Ovary (tissue), 9 donors: ENCODE results near the gene ACLY. TPM values are rescaled to one million over a fixed set of nuclear protein-coding genes. Genes with fewer than 3 reads are reported as not detected.

Experiments
- DNase-seq, 5 donors: peaks; one replicate each; pipeline ENCODE4 v3.0.0-alpha.2; 2019 to 2020
- H3K27ac ChIP-seq, 2 donors: fragments of 200-600 bp; one replicate each; pipeline versions ENCODE4 v1.5.1 to v1.8.0; 2019 to 2022
- H3K27me3 ChIP-seq: fragments of 200-600 bp; one replicate; pipeline ENCODE4 v1.8.0; 2022
- H3K36me3 ChIP-seq: fragments of 200-600 bp; sonication (generic); one replicate; pipeline ENCODE4 v1.5.1; 2019
- H3K4me1 ChIP-seq: one replicate; pipeline ENCODE4 v1.8.1; 2013; ENCODE audit warnings: mild to moderate bottlenecking, moderate library complexity; ENCODE audit not compliant: insufficient read depth
- H3K4me3 ChIP-seq: fragments of 200-600 bp; sonication (generic); one replicate; pipeline ENCODE4 v1.5.1; 2017
- H3K9me3 ChIP-seq, 2 donors: fragments of 200-600 bp in 1 of 2; sonication (generic) in 1 of 2; one replicate each; pipeline versions ENCODE4 v1.5.1 to v1.8.1; 2013 to 2019; ENCODE audit warnings: mild to moderate bottlenecking in 1 of 2, moderate library complexity in 1 of 2
- EP300 ChIP-seq: sonication (generic); formaldehyde crosslinking; IDR thresholded peaks from one replicate; pipeline ENCODE4 v1.6.1; 2017; ENCODE audit warnings: antibody characterized with exemption
- POLR2A ChIP-seq: fragments of 450-650 bp; IDR thresholded peaks from one replicate; pipeline ENCODE4 v1.6.1; 2017; ENCODE audit warnings: antibody characterized with exemption, mild to moderate bottlenecking, moderate library complexity
- WGBS, 3 donors: extraction: QIAGEN DNeasy Blood & Tissue Kit in 1 of 3; methylation state at CpG; one replicate each; pipeline versions ENCODE4 v1.1.5 to v1.1.7; 2013 to 2017; 5-methylcytosine and 5-hydroxymethylcytosine counted together
- intact Hi-C, 4 donors: fragments of 100-400 bp; cut with DNase I; formaldehyde crosslinking; loops; one replicate each; pipeline versions ENCODE4 v1.11.0 to v1.15.1; 2022 to 2023
- polyA plus RNA-seq, 2 donors: library from polyadenylated mRNA; stranded (reverse); fragments of 200-250 nt in 1 of 2; fragments of 350-450 nt in 1 of 2; fragmentation: Illumina TruSeq in 1 of 2; extraction: RNeasy Lipid Tissue Mini Kit (QIAGEN cat#74804) in 1 of 2; gene quantifications; one replicate each; pipeline ENCODE4 v1.2.3, GENCODE V29; 2013 to 2014
- total RNA-seq, 7 donors: library from RNA; depleted of rRNA in 2 of 7; stranded (reverse); fragments of >200 nt in 2 of 7; fragmentation: NEBNext Ultra II Directional in 3 of 7; extraction: Animal tissue kit (Norgen Biotek cat#: 25700) in 3 of 7; gene quantifications; one replicate each; pipeline versions ENCODE4 v1.1.0 to v1.2.4, GENCODE V29; 2016 to 2023
- TF ChIP-seq, protein P1 (sequence below), 3 donors: fragments of 450-650 bp in 2 of 3; fragments of 200-600 bp in 1 of 3; IDR thresholded peaks; one replicate each; pipeline versions ENCODE4 v1.5.1 to v1.8.0; 2016 to 2022; ENCODE audit warnings: antibody characterized with exemption in 3 of 3, mild to moderate bottlenecking in 1 of 3
- donor health status: DM: no; HTN: no; CAD: no; lungs with moderate emphysema.
- donor health status: DM: no; HTN: no; CAD: no.
- donor health status: Bipolar disorder and iron deficiency.
- donor health status: DM: yes; HTN: yes; CAD: no.
- donor health status: DM: no; HTN: no; CAD: no.
- donor health status: DM: yes; HTN: yes; CAD: no.

ACLY gene
- total and polyA plus RNA-seq, 9 donors, result 23.6 to 119 (median 53.4) TPM

DNA sequence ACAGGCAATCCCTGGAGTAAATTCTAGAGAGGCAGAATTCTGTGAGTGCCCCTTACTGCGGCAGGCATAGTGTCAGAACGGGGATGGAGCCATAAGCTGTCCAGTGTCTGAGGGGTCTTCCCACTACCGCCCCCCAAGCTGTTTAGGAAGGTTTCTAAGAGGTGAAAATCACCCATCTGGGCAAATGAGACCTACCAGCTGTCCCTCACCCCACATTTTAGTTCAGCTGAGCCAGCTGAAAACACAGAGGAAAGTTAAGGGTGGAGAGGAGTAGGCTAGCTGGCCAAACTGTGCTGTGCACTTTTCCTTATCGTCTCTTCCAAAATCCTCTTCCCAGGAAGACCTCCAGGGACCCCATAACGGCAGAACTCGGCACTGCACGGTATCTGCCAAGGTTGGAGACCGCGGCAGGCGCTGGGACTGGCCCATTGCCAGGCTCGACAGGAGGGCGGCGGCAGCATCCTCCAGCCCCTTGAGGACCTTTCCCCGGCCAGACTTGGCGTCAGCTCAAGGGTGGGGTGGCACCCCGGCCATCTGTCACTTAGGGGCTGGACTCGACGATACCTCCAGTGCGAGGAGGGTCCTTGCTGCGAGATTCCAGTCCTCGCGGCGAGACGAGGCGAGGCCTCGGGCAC, 955 bp downstream of the ACLY start:
- peak overlapping the region; percentile 98 for H3K4me3 ChIP-seq

DNA sequence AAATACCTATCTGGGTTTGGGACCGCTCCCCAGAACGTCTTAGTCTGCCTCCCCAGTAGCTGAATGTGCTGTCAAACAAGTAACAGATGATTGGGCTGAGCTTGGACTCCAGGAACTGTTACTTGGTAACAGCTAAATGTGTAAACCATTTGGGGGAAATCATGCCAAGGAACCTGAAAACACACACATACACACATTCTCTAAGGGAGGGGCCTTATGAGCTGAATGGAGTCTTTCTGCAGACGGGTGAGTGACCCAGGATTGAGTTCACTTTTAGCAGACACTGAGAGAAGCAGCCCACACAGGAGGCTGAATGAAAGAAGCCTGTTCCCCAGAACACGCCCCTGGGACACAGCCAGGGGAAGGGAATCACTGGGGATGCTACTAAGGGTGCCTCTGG, 1.6 kb downstream of the ACLY start:
- Histone ChIP-seq H3K4me3 (no peak overlapping the region), H3K36me3 (no peaks in the 10 kb centered on the region), H3K9me3 (no peaks in the 10 kb centered on the region), H3K27ac (no peak overlapping the region), H3K27me3 (no peaks in the 10 kb centered on the region), H3K4me1 (peaks cover 8% of the 10 kb centered on the region)
- TF ChIP-seq POLR2A (no peak), EP300 (no peak)
- TF ChIP-seq, protein P1, sequence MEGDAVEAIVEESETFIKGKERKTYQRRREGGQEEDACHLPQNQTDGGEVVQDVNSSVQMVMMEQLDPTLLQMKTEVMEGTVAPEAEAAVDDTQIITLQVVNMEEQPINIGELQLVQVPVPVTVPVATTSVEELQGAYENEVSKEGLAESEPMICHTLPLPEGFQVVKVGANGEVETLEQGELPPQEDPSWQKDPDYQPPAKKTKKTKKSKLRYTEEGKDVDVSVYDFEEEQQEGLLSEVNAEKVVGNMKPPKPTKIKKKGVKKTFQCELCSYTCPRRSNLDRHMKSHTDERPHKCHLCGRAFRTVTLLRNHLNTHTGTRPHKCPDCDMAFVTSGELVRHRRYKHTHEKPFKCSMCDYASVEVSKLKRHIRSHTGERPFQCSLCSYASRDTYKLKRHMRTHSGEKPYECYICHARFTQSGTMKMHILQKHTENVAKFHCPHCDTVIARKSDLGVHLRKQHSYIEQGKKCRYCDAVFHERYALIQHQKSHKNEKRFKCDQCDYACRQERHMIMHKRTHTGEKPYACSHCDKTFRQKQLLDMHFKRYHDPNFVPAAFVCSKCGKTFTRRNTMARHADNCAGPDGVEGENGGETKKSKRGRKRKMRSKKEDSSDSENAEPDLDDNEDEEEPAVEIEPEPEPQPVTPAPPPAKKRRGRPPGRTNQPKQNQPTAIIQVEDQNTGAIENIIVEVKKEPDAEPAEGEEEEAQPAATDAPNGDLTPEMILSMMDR (IDR thresholded peaks at IDR 0.05), result no peak
- intact Hi-C loops, result no loop called here
- no peak for DNase-seq
- 35 to 49% (median 39%) methylated on average over 4 of the region's 4 CpGs for WGBS, 3 donors

More for the DNA sequence above, 955 bp downstream of the ACLY start:
- Histone ChIP-seq H3K27ac (peak overlapping the region; percentile 46 to 71), H3K36me3 (no peaks in the 10 kb centered on the region), H3K4me1 (peaks cover 8% of the 10 kb centered on the region), H3K27me3 (no peaks in the 10 kb centered on the region), H3K9me3 (no peaks in the 10 kb centered on the region)
- no peak for TF ChIP-seq POLR2A
- no peak for TF ChIP-seq EP300
- TF ChIP-seq, protein P1 (IDR thresholded peaks at IDR 0.05), result no peak
- 4 to 5% (median 5%) methylated on average over 21 to 26 of the region's 26 CpGs for WGBS, 3 donors
- intact Hi-C loops, result no loop called here
- DNase-seq, result peak; percentile 63 to 79 (median 76)

DNA sequence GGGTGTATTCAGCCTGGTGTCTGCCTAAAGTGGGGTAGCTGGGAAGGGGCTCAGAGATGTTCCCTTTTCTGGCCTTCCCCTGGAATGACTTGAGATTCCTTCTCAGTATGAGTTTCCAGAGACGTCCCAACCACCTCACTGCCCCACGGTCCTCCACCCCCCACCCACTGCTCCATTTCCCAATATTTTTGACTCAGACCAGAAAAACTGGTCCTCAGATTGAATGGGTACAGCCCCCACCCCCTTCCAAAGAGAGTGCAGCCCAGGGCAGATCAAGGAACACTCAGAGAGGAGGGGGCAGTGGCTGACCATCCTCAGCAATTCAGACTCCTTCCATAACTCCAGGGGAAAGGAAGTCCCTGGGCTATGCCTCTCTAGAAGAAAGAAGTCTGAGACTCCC, 3.2 kb downstream of the ACLY start:
- Histone ChIP-seq H3K4me1 (peaks cover 8% of the 10 kb centered on the region), H3K27me3 (no peaks in the 10 kb centered on the region), H3K9me3 (no peaks in the 10 kb centered on the region), H3K27ac (no peak overlapping the region), H3K36me3 (no peaks in the 10 kb centered on the region), H3K4me3 (no peak overlapping the region)
- no peak for DNase-seq
- TF ChIP-seq EP300 (no peak), POLR2A (no peak)
- TF ChIP-seq, protein P1 (IDR thresholded peaks at IDR 0.05), result no peak
- WGBS, 3 donors, result 50 to 68% (median 65%) methylated on average over 2 of the region's 2 CpGs
- intact Hi-C loops, result no loop called here

DNA sequence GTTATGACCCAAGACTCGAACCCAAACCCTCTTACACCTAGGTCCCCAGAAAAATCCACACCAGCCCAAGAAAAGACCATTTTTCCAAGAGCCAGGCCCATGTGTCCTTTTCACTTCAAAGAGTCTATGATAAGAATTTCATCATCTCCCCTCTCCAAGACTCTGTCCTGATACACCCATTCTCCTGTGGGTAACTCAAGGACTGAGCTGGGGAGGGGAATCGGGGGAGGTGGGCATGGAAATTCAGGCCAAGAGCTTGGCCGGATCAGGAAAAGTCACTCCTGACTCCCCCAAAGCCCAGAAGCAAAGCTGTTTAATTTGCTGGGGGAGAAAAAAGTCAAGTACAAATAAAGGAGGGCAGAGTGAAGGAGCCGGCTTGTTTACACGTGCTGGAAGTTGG, 3.7 kb downstream of the ACLY start:
- TF ChIP-seq, protein P1 (IDR thresholded peaks at IDR 0.05), result no peak
- TF ChIP-seq EP300 (no peak), POLR2A (no peak)
- Histone ChIP-seq H3K36me3 (no peaks in the 10 kb centered on the region), H3K27ac (no peak overlapping the region), H3K4me3 (no peak overlapping the region), H3K9me3 (no peaks in the 10 kb centered on the region), H3K4me1 (peaks cover 8% of the 10 kb centered on the region), H3K27me3 (no peaks in the 10 kb centered on the region)
- no peak for DNase-seq
- 58 to 67% (median 64%) methylated on average over 5 of the region's 5 CpGs for WGBS, 3 donors
- intact Hi-C loops, result no loop called here
